K562 (cell line): Measurements from ENCODE around the gene IL1F10. TPM values are rescaled to one million over a fixed set of nuclear protein-coding genes. Genes with fewer than 3 reads are reported as not detected.

Experiments used
- E2F6 ChIP-seq, 2 experiments: IDR thresholded peaks; 2 replicates each; pipeline ENCODE4 v1.6.1; 2011; ENCODE audit warnings: borderline replicate concordance in 1 of 2, control low read depth in 1 of 2, low read depth in 1 of 2, low read length in 1 of 2, mild to moderate bottlenecking in 1 of 2, mixed read lengths in 1 of 2, moderate library complexity in 1 of 2; ENCODE audit not compliant: insufficient read depth in 1 of 2, insufficient read length in 1 of 2, poor library complexity in 1 of 2, severe bottlenecking in 1 of 2; ENCODE audit errors: extremely low read depth in 1 of 2
- FIP1L1 ChIP-seq: fragments of 200-400 bp; formaldehyde crosslinking; IDR thresholded peaks from 2 replicates; pipeline ENCODE4 v1.6.1; 2018; ENCODE audit warnings: mild to moderate bottlenecking, low read depth, low read length; ENCODE audit not compliant: poor library complexity, severe bottlenecking
- FOXJ2 ChIP-seq: fragments of 200-800 bp; sonication (Bioruptor generic); IDR thresholded peaks from 2 replicates; pipeline ENCODE4 v1.6.1; 2016; ENCODE audit warnings: missing genetic modification characterization, missing compliant biosample characterization
- FOXM1 ChIP-seq, 2 experiments: fragments of 450-650 bp in 1 of 2; sonication (generic) in 1 of 2; formaldehyde crosslinking in 1 of 2; IDR thresholded peaks; 2 replicates each; pipeline versions ENCODE4 v1.6.1 to v1.9.0; 2017 to 2022; ENCODE audit warnings: low read depth in 2 of 2, mild to moderate bottlenecking in 2 of 2, missing genetic modification reagents in 1 of 2, moderate library complexity in 1 of 2
- RBM22 ChIP-seq: fragments of 200-400 bp; formaldehyde crosslinking; IDR thresholded peaks from 2 replicates; pipeline ENCODE4 v1.6.1; 2018; ENCODE audit warnings: low read length, low read depth; ENCODE audit not compliant: poor library complexity, severe bottlenecking
- SRSF9 ChIP-seq: fragments of 200-400 bp; formaldehyde crosslinking; IDR thresholded peaks from 2 replicates; pipeline ENCODE4 v1.6.1; 2017; ENCODE audit warnings: low read depth, low read length, borderline replicate concordance
- ZKSCAN3 ChIP-seq: fragments of 250-450 bp; sonication (Bioruptor Pico); IDR thresholded peaks from 2 replicates; pipeline ENCODE4 v1.4.0; 2020
- ZNF133 ChIP-seq: fragments of 250-450 bp; sonication (Bioruptor Pico); IDR thresholded peaks from 2 replicates; pipeline ENCODE4 v1.4.0; 2020; ENCODE audit warnings: mild to moderate bottlenecking
- polyA plus RNA-seq, 8 experiments: library from polyadenylated mRNA; depleted of rRNA in 4 of 8; stranded (reverse) in 5 of 8; unstranded in 3 of 8; fragments of >200 nt; fragmentation: Nextera tagmentation in 2 of 8; fragmentation: Illumina TruSeq in 1 of 8; extraction: Ambion mirVana in 2 of 8; extraction: Trizol in 1 of 8; gene quantifications; 2 replicates each; pipeline versions ENCODE4 v1.2.1 to v1.2.3, GENCODE V29; 2011 to 2014; ENCODE audit warnings: inconsistent platforms in 1 of 8, missing spikeins in 1 of 8
- total RNA-seq, 7 experiments: library from RNA; depleted of rRNA in 6 of 7; stranded (reverse); fragments of >200 nt in 6 of 7; fragmentation: Illumina TruSeq in 2 of 7; extraction: Trizol in 2 of 7; gene quantifications; 2 replicates each; pipeline versions ENCODE4 v1.2.1 to v1.2.3, GENCODE V29; 2011 to 2021; ENCODE audit warnings: low replicate concordance in 1 of 7
- TF ChIP-seq, protein P1 (sequence below): fragments of 200-600 bp; sonication (generic); IDR thresholded peaks from one replicate; pipeline ENCODE4 v1.6.1; 2012; ENCODE audit warnings: mild to moderate bottlenecking, low read depth, low read length, inconsistent platforms

Gene IL1F10
- total and polyA plus RNA-seq, 9 of the 15 experiments (the other 6 are each of a cell fraction or from before 2014, with no cell fraction given) = not detected

DNA sequence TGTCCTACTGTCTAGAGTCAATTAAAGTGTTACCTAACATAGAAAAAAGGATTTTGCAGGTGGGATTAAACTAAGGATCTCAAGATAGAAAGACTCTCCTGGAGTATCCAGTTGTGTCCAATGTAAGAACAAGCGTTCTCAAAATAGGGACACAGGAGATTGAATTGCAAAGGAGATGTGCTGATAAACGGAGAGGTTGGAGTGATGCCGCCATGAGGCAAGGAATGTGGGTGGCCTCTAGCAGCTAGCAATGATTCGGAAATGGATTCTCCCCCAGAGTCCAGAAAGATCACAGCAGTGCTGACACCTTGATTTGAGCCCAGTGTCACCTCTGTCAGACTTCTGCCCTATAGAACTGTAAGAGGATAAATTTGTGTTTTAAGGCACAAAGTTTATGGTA lies 35.5 kb downstream of the IL1F10 start (continued):
- TF ChIP-seq, protein P1, sequence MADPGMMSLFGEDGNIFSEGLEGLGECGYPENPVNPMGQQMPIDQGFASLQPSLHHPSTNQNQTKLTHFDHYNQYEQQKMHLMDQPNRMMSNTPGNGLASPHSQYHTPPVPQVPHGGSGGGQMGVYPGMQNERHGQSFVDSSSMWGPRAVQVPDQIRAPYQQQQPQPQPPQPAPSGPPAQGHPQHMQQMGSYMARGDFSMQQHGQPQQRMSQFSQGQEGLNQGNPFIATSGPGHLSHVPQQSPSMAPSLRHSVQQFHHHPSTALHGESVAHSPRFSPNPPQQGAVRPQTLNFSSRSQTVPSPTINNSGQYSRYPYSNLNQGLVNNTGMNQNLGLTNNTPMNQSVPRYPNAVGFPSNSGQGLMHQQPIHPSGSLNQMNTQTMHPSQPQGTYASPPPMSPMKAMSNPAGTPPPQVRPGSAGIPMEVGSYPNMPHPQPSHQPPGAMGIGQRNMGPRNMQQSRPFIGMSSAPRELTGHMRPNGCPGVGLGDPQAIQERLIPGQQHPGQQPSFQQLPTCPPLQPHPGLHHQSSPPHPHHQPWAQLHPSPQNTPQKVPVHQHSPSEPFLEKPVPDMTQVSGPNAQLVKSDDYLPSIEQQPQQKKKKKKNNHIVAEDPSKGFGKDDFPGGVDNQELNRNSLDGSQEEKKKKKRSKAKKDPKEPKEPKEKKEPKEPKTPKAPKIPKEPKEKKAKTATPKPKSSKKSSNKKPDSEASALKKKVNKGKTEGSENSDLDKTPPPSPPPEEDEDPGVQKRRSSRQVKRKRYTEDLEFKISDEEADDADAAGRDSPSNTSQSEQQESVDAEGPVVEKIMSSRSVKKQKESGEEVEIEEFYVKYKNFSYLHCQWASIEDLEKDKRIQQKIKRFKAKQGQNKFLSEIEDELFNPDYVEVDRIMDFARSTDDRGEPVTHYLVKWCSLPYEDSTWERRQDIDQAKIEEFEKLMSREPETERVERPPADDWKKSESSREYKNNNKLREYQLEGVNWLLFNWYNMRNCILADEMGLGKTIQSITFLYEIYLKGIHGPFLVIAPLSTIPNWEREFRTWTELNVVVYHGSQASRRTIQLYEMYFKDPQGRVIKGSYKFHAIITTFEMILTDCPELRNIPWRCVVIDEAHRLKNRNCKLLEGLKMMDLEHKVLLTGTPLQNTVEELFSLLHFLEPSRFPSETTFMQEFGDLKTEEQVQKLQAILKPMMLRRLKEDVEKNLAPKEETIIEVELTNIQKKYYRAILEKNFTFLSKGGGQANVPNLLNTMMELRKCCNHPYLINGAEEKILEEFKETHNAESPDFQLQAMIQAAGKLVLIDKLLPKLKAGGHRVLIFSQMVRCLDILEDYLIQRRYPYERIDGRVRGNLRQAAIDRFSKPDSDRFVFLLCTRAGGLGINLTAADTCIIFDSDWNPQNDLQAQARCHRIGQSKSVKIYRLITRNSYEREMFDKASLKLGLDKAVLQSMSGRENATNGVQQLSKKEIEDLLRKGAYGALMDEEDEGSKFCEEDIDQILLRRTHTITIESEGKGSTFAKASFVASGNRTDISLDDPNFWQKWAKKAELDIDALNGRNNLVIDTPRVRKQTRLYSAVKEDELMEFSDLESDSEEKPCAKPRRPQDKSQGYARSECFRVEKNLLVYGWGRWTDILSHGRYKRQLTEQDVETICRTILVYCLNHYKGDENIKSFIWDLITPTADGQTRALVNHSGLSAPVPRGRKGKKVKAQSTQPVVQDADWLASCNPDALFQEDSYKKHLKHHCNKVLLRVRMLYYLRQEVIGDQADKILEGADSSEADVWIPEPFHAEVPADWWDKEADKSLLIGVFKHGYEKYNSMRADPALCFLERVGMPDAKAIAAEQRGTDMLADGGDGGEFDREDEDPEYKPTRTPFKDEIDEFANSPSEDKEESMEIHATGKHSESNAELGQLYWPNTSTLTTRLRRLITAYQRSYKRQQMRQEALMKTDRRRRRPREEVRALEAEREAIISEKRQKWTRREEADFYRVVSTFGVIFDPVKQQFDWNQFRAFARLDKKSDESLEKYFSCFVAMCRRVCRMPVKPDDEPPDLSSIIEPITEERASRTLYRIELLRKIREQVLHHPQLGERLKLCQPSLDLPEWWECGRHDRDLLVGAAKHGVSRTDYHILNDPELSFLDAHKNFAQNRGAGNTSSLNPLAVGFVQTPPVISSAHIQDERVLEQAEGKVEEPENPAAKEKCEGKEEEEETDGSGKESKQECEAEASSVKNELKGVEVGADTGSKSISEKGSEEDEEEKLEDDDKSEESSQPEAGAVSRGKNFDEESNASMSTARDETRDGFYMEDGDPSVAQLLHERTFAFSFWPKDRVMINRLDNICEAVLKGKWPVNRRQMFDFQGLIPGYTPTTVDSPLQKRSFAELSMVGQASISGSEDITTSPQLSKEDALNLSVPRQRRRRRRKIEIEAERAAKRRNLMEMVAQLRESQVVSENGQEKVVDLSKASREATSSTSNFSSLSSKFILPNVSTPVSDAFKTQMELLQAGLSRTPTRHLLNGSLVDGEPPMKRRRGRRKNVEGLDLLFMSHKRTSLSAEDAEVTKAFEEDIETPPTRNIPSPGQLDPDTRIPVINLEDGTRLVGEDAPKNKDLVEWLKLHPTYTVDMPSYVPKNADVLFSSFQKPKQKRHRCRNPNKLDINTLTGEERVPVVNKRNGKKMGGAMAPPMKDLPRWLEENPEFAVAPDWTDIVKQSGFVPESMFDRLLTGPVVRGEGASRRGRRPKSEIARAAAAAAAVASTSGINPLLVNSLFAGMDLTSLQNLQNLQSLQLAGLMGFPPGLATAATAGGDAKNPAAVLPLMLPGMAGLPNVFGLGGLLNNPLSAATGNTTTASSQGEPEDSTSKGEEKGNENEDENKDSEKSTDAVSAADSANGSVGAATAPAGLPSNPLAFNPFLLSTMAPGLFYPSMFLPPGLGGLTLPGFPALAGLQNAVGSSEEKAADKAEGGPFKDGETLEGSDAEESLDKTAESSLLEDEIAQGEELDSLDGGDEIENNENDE = no peak
- TF ChIP-seq ZKSCAN3 (CRISPR knock-in tag) (no peak), SRSF9 (no peak), FOXJ2 (tag) (no peak), FIP1L1 (no peak), FOXM1 (IDR thresholded peaks at IDR 0.05; ENCODE audit: low read depth) (no peak), FOXM1 (CRISPR knock-in tag; IDR thresholded peaks at IDR 0.05; ENCODE audit: low read depth) (no peak), RBM22 (no peak), E2F6 (IDR thresholded peaks at IDR 0.05; ENCODE audit: borderline replicate concordance in 1 of 2, extremely low read depth in 1 of 2, insufficient read depth in 1 of 2, insufficient read length in 1 of 2, low read depth in 1 of 2, low read length in 1 of 2, poor library complexity in 1 of 2, severe bottlenecking in 1 of 2) (no peak), ZNF133 (no peak)
